ENCODE data around the gene DNAH1.

- TF ChIP-seq CTCF (optimal IDR thresholded peaks at IDR 0.05 in 1 of 3, IDR thresholded peaks at IDR 0.05 in 1 of 3, conservative IDR thresholded peaks at IDR 0.05 in 1 of 3; ENCODE audit: extremely low read depth in 1 of 3, insufficient read depth in 2 of 3, low read length in 3 of 3) (no peak), EZH2 (IDR thresholded peaks at IDR 0.05; ENCODE audit: low read length) (no peak)
Observed at GRCh38 chr3:52356126-52356525, 40.0 kb downstream of the DNAH1 start.

Data from keratinocyte (primary cell).